GM21786 (cell line): ENCODE measurements around the gene RNF150.
"Not testable (repeated sequence)": the region's sequence is repeated elsewhere in the genome, so short reads cannot be mapped to it uniquely, and the experiment has no call there.

ENCODE experiments used
- ATAC-seq: cut with Tn5 transposase; IDR thresholded peaks from one replicate; pipeline ENCODE4 v1.9.1; 2021; ENCODE audit not compliant: unreplicated experiment

RNF150 gene

DNA sequence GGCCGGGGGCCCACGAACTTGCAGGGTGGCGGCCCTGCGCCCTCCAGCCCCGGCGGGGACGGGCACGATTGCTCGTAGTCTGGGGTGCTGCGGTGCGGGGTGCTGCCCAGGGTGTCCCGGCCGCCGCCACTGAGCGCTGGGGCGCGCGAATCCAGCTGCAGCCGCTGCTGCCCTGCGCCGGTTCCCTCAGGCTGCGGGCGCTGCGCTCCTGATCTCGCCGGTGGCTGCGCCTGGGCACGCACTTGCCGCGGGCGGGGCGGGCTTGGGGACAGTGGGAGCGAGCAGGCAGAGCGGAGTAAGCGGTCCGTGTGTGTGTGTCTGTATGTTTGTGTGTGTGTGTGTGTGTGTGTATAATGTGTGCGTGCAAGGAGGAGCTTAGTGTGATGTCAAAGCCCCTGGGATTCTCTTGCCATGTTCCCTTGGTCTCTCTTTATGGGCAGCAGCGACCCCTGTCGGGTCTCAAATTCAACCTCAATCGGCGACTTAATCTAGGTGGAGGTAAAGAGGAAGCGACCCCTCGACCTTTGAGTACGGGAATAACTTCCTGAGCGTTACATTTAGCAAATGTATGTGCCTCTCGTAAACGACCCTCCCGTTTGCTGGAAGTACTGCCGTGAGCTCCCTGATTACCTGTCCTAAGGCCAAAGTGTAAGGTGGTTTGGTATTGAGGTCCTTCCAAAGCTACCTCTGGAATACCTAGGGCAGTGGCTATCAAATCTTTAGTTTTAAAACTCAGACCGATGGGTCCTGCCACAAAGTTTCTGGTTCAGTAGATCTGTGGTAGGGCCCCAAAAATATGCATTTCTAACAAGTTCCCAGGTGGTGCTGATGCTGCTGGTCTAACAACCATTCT lies at the start of gene RNF150:
Gene RNF150, minus strand, starts transcription at position 324 of the 853 bp plus-strand sequence.
- peak; percentile 75 for ATAC-seq

DNA sequence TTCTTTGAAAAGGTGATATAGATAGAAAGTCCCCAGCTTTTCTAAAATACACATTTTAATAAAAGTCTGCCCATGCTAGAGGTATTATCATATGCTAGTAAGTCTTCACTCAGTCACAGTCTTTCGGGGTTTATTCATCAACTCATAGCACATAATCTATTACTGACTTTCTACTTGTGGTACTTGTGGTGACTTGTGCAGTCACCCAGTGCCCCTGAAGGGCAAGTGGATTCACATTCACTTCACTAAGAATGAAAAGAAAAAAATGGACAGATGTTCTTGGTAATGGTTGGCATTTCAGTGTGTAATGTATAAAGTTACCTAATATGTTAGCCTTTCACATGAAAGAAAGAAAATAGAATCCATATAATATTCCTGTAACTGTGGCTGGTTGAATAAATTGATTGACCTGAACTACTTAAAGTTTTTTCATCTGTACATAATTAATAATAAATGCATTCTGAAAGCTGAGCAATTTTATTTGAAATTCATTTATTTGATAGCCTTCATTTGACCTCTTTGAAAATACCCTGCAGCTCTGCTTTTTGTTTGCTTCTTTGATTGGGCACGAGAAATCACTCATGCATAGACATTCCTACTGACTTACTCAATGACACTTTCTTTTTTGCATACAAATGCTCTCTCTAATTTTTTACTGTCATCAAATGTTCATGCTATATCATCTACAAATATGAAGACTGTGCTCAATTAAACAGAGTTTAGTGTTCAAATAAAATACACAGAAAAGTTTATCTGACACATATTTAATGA lies 47.9 kb upstream of the RNF150 start:
- ATAC-seq = peak; percentile 80

DNA sequence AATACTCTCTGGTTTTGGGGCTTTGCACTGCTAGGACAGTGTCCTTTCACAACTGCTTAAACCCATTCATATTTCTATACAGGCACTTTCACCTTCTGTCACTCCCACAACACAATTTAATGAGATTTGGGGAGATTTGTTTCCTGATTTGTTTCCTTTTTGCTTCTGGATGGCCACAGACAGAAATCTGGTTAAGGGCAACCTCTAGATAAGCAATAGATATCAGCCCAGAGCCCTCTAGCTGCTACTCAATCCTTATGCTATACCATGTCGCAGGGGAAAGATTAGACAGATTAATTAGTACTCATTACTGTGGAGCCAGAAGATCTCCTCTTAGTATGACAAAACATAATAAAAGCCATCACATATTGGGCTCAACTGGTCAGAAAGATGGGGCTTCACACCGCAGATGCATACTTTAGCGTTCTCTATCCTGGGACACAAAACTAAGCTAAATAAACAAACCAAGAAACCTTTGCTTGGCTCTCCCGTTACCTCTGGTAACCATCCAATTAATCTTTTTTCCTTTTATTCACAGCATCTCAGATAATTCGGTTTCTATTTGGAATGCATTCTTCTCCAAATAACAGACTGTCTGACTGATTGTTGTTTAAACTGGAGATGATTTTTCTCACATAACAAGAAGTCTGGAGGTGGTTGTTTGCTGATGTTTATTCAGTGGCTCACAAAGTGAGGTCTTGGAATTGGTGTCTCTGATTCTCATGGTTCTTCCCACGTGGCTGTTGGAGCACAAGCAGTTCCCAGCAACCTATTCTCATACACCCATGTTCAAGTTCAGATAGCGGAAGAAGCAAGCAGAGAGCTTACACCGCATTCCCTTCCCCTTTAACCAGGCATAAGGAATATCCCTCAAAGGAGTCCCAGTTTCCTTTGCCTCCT lies 46.5 kb upstream of the RNF150 start:
- no peak for ATAC-seq

DNA sequence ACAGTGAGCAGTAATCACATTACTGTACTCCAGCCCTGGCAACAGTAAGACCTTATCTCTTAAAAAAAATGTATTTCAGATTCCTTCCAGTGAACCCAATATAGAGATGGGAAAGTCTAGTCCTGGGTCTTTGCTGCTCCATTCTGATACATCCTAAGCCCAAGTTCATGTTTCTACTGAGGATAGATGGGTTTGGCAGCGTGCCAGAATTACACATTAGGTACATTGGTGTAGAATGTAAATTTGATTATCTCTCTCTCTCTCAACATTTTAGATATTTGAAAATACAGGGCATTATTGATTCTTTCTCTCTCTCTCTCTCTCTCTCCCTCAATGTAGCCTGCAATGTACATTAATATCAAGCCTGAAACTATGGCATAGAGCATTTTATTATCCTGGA lies 43.9 kb upstream of the RNF150 start:
- ATAC-seq = no peak

DNA sequence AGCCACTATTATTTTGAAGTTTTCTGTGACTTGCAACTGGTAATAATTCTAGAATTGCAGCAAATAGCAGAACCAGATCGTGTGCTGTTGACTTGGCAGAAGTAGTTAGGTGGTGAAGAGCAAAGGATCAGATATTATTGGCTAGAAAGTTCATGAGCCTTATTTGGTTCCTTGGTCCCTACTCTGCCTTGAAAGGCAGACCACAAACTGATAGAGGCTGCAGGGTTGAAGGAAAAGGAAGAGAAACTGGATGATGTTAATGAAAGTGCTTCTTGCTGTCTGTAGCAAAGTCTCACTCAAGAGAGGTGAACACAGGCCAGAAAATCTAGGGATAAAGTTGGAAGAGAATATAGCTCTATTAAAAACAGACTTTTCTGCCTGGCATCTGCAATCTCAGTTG lies 41.2 kb upstream of the RNF150 start:
- no peak for ATAC-seq

DNA sequence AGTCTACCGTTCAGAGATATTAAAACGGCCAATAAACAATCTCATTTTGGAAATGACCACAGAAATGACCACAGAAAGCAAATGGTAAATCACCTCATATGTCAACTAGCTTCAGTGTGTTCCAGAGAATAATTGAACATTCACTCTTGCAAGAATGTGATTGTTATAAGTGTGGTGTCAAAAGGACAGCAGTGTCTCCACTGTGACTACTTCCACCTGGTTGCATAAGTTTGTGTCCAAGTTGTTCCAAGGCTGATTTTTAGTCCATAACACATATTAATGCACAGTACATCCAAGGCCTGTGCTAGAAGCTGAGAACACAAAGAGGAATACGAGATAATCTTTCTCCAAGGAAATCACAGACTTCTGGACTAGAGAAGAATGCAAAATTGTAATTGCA lies 37.4 kb upstream of the RNF150 start:
- ATAC-seq = no peak

DNA sequence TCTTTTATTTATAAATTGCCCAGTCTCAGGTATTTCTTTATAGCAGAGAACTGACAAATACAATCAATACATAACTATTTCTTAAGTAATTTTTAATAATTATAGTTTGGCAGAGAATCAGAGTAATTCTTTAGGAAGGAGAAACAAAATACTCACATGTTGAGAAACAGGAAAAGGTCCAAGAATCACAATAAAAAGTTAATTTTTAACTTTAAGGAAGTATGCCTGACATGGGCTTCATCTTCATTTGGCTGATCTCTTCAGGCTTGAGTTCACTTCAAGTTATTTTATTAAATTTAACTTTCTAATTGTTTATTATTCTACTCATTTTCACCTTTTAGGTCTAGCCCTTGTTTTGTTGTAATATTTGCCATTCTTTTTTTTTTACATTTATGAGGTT lies 36.1 kb upstream of the RNF150 start:
- no peak for ATAC-seq

DNA sequence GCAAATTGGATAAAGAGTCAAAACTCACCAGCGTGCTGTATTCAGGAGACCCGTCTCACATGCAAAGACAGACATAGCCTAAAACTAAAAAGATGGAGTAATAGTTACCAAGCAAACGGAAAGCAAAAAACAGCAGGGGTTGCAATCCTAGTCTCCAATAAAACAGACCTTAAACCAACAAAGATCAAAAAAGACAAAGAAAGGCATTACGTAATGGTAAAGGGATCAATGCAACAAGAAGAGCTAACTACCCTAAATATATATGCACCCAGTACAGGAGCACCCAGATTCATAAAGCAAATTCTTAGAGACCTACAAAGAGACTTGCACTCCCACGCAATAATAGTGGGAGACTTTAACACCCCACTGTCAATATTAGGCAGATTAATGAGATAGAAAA lies 31.7 kb upstream of the RNF150 start:
- not testable (repeated sequence) for ATAC-seq

DNA sequence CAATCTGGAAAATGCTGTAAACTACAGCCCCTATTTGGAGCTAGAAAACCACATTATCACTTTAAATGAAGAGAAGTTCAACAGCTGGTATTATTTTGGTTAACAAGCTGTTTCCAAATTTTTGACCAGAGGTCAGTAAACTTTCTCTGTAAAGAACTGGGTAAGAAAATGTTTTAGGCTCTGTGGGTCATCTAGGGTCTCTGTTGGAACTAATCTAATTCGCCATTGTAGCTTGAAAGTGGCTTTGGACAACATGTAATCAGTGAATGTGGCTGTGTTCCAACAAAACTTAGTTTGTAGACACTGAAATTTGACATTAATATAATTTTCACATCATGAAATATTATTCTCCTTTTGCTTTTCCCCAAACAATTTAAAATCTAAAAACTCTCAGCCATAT lies 25.8 kb upstream of the RNF150 start:
- ATAC-seq = no peak

DNA sequence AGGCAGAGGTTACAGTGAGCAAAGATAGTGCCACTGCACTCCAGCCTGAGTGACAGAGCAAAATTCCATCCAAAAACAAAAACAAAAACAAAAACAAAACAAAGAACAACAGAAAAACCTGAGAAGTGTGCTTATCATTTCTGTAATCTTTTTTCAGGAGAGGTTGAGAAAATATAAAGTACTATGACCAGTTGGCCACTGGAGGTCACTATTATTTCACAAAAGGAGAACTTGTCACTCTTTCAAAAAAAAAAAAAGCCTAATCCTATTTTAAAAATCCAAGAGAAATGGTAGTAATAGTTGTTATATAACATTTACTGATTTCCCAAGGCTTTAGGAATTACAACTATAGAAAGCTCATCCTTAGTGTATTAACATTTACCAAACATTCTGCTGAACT lies 24.9 kb upstream of the RNF150 start:
- ATAC-seq = no peak

DNA sequence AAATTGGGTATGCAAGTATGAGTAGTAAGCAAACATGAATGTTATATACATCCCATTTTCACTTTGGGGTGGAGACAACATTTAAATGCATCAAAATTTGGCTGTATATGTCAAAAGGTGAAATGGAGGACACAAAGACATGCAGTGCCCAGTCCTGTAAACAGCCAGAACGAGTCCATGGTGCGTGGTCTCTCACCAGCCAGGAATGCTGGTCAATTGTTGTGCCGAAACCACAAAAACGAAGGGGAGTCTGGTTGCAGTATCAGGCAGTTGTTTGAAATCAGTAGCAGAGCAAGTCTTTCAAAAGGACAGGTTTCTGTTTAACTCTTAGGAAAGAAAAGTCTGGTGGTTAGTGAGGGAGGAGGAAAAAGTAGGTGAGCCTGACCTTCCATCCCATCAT lies 22.3 kb upstream of the RNF150 start:
- ATAC-seq = no peak

DNA sequence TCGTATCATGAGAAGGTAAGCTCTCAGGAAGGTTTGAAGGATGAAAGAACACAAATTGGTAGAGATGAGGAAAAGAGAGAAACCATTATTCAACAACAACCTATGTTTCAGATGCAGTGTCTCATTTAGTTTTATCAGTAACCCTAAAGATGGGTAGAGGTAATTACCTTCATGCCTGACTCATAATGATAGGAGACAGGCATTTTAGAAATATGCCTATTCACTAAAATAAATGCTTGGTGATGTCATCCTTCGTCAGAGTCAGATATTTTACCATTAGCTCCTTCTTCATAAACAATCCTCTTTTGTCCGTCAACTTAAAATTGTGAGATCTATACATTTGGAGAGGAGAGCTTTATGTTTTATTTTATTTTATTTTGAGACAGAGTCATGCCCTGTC lies 21.5 kb upstream of the RNF150 start:
- ATAC-seq = no peak

DNA sequence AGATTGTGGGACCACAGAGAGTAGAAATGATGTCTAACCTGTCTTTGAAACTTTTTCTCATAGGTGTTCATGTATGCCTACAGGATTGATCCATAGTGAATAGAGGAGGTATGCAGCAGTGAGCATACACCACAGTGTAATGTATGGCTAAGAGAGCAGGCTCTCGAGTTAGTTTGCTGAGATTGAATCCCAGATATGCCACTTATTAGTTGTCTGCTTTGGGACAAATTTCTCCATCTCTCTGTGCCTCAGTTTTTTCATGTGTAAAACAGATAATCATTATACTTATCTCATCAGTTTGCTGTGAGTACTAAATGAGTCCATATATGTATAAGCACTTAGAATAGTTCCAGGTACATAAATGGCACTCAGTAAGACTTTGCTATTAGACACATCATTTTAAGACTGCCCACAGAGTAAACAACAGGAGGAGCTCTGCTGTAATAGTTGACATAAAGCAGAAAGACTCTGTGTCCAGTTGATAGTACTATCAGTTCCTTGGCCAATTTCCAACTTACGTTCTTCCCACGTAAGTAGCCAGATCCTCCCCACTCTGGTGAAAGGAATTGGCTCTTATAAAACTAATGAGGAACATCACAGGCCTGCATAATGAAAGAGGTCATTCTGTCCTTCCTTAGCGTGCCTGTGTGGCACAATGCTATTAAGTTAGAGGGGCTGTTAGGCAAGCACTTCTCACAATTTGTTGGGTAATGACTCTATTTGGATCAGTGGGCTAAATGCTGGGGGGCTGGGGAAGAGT lies 20.7 kb upstream of the RNF150 start:
- no peak for ATAC-seq

DNA sequence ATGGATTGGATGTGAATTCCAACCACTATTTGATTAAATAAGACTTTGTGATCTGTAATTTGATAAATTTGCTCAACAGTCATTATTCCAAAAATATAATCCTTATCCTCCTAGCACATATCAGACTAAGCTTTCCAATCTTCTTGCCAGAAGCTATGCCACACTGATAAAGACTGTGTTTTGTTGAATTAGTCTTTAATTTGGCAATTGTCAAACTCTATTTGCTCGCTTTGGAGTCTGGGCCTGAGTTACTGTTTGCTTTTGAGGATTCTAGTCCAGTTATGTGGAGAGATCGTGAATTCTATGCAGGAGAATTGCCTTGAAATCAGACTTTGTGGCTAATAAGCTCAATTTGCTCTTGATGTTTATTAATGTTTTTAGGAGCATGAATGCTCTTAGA lies 10.9 kb upstream of the RNF150 start:
- ATAC-seq = no peak

DNA sequence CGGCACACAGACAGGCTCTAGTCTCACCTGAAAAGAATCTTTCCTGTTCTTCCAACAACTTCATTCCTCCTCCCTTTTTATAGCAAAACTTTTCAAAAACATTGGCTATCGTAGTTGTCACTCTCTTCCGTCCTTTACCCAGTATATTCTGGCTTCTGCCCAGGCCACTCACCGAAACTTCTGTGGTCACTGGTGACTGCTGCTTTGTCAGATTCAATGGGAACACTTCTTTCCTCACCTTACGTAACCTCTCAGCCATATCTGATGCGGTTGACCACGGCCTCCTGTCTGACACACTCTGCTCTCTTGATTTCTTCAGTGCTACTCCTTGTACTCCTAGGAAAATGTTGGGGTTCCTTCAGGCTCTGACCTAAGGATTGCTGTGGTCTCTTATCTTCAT lies 9.2 kb upstream of the RNF150 start:
- ATAC-seq = no peak

DNA sequence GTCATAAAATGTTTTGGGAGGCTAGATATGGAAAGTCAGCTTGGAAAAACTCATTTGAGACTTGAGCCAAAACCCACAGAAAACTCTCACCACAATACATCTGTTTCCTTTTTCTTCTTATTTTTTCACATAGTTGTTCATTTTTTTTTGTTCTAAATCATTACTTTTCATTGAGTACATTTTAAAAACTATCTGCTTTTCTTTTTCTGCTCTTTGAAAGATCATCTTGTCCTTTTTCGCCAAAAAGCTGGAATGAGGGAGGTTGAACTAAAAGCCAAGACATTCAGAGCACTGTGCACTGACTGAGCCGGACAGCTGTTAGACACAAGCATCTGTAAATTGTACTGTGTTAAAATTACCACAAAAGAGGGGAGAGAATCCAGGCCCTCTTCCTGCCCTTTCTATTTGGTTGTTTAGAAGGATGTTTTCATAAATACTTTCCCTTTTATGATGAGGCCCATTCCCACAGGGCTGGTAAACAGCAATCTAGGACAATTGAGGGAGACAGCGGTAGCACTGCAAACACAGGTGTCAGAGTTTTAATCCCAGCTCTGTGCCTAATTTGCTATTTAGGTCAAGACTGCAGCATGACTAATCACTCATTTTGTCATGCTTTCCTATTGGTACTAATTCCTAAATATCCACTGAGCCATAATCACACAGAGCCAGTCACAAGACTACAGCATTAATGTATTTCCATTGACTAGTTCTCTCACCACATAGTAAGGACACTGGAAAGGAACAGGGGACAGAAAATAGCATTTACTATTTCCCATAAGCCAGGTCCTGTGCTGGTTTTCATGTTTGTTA lies 7.3 kb upstream of the RNF150 start:
- no peak for ATAC-seq

DNA sequence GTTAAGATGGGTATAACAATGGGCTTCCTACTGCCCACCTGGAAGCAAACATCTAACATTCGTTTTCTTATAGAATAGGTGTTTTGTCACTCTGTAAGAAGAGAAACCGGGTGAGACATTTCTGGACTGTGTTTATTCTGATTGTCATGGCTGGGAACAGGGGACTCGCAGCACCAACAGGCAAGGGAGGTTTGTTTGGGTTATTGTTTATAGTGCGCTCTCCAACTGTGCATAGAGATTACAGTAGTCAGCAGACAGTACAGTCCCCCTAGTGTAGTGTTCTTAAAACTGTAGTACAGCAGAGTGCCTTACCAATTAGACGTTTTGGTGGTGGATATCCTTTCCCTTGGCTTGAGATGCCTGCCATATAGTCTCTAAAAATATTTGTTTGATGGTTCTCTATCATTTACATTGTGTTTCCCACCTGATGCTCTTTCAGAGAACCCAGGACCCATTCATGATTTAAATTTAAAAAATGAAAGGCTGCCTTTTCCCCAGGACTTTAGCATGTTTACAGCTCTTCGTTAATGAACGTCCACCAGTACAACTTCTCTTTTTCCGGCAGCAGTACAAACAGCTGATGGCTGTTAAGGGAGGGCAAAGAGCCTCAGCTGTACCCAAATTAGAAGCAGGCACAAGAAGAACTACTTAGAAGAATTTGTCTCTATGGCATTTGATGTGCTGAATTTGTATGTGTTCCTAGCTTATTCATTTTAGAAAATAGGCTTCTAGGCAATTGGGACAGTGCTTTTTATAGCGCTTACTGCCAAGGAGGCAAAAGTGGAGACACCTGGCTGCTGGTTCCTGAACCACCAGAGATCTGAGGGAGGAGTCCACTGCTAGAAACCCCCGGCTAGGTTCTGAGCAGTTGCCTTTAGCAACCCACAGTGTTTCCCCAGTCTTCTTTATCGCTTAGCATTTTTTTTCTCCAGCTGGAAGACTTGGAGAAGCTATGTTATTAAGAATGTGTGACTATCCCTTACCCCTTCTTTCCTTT lies 1.0 kb upstream of the RNF150 start:
- ATAC-seq = no peak

DNA sequence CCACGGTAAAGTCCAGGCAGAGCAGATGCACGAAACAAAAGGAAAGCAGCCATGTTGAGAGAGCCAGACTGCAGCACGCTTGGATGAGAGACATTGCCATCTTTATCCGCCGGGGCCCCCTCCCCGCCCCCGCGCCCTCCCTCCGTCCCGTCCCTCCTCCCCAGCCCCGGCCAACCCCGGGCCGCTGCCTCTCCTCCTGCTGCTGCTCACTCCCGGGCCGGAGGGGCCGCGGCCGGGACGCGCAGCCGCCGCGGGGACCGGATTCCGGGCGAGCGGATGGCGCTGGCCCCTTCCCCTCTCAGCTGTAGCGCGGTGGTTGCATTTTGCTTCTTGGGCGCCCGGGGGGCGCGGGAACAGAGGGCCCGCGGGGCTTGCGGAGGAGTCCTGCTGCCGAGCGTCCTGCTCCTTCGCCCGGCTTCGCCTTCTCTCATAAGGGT lies 542 bp downstream of the RNF150 start:
- peak; percentile 32 for ATAC-seq
